Neural crest cell (in vitro differentiated cells): ENCODE measurements around the gene AP1S2. TPM values are rescaled to one million over a fixed set of nuclear protein-coding genes. Genes with fewer than 3 reads are reported as not detected.
A peak's percentile ranks its signal among the peaks of the same experiment; 100 is the strongest.

Source experiments
- DNase-seq: peaks from one replicate; pipeline ENCODE4 v3.0.0; 2021; ENCODE audit warnings: low read depth, mixed read lengths, low spot score
- H3K27ac Mint-ChIP-seq: one replicate; pipeline ENCODE4 v1.8.0; 2021; ENCODE audit warnings: mild to moderate bottlenecking, mixed read lengths; ENCODE audit not compliant: unreplicated experiment
- H3K27me3 Mint-ChIP-seq: 2 replicates; pipeline ENCODE4 v1.8.0; 2021; ENCODE audit warnings: low read depth, mild to moderate bottlenecking, mixed read lengths
- H3K36me3 Mint-ChIP-seq: 2 replicates; pipeline ENCODE4 v1.8.0; 2021; ENCODE audit warnings: low read depth, mild to moderate bottlenecking, mixed read lengths
- H3K4me1 Mint-ChIP-seq: 2 replicates; pipeline ENCODE4 v1.8.0; 2021; ENCODE audit warnings: mixed read lengths
- H3K4me3 Mint-ChIP-seq: one replicate; pipeline ENCODE4 v1.8.0; 2021; ENCODE audit warnings: mild to moderate bottlenecking, mixed read lengths
- H3K9me3 Mint-ChIP-seq: 2 replicates; pipeline ENCODE4 v1.8.0; 2021; ENCODE audit warnings: mixed read lengths
- CTCF ChIP-seq: fragments of 200-600 bp; sonication (generic); conservative IDR thresholded peaks from 2 replicates; pipeline ENCODE4 v1.5.0; 2021; ENCODE audit warnings: antibody characterized with exemption, mild to moderate bottlenecking
- total RNA-seq: library from RNA; stranded (reverse); gene quantifications from 2 replicates; pipeline ENCODE4 v1.2.1, GENCODE V29; 2021

The AP1S2 gene
- total RNA-seq, 1 donor from 2014 or later: 136 TPM

GRCh38 chrX:15786915-15787314, 67.7 kb downstream of the AP1S2 start:
- no peak for TF ChIP-seq CTCF

GRCh38 chrX:15785176-15785750, 69.3 kb downstream of the AP1S2 start:
- H3K27ac Mint-ChIP-seq: no peak overlapping the region
- no peak for TF ChIP-seq CTCF
- no peak overlapping the region for H3K4me3 Mint-ChIP-seq
- peaks cover 2% of the 10 kb centered on the region for H3K36me3 Mint-ChIP-seq
- no peak for DNase-seq
- no peaks in the 10 kb centered on the region for H3K27me3 Mint-ChIP-seq
- peaks cover 4% of the 10 kb centered on the region for H3K4me1 Mint-ChIP-seq
- H3K9me3 Mint-ChIP-seq: no peaks in the 10 kb centered on the region

More at GRCh38 chrX:15786915-15787314, 67.7 kb downstream of the AP1S2 start:
- H3K36me3 Mint-ChIP-seq: peaks cover 2% of the 10 kb centered on the region
- H3K27me3 Mint-ChIP-seq: no peaks in the 10 kb centered on the region
- H3K4me3 Mint-ChIP-seq: peak overlapping the region; percentile 36
- no peak overlapping the region for H3K27ac Mint-ChIP-seq
- H3K4me1 Mint-ChIP-seq: no peaks in the 10 kb centered on the region
- H3K9me3 Mint-ChIP-seq: no peaks in the 10 kb centered on the region
- DNase-seq: no peak

GRCh38 chrX:15781961-15782699, 72.5 kb downstream of the AP1S2 start:
- H3K27ac Mint-ChIP-seq: no peak overlapping the region
- H3K4me3 Mint-ChIP-seq: no peak overlapping the region
- TF ChIP-seq CTCF: no peak
- no peaks in the 10 kb centered on the region for H3K27me3 Mint-ChIP-seq
- H3K9me3 Mint-ChIP-seq: no peaks in the 10 kb centered on the region
- DNase-seq: no peak
- H3K4me1 Mint-ChIP-seq: peaks cover 4% of the 10 kb centered on the region
- peaks cover 2% of the 10 kb centered on the region for H3K36me3 Mint-ChIP-seq

Other genes starting within 250 kb of the AP1S2 start
- 0.80 and 1.1 TPM in 2 replicates for gene CLTRN, start 190.0 kb downstream of the AP1S2 start, total RNA-seq
- gene CA5B, start 116.5 kb downstream of the AP1S2 start, total RNA-seq: 5.7 and 7.1 TPM in 2 replicates
- gene ZRSR2, start 64.3 kb downstream of the AP1S2 start, total RNA-seq: 14.6 and 14.9 TPM in 2 replicates